ENCODE measurements around the gene PRAMEF13. TPM values are rescaled to one million over a fixed set of nuclear protein-coding genes. Genes with fewer than 3 reads are reported as not detected.
"Not testable (repeated sequence)": the region's sequence is repeated elsewhere in the genome, so short reads cannot be mapped to it uniquely, and the experiment has no call there.

PRAMEF13 gene
- total RNA-seq, 1 experiment from 2014 or later = not detected

DNA sequence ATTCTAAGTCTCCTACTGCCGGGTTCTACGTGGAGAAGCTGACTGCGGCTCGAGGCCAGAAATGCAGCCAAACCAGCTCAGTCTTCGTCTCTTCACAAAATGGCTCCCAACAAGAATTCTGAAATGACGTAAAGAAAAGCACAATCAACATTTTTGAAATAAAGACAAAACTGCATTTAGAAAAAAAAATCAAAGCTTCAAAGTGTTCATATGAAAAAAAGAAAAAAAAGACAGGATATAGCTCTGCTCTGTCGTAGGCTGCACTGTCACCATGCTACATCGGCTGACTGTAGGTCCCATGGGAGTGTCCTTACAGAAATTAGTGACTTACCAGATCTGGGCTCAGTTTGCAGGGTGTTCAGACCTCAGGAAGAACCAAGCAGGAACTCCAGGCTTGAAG is 35.7 kb downstream of the PRAMEF13 start, which contains the start of gene HNRNPCL4:
Gene HNRNPCL4 (minus strand): TSS at position 101 of the 400 bp plus-strand sequence. CDS start 164 bp downstream, outside the sequence.
- DNase-seq (ENCODE audit: low read depth) = not testable (repeated sequence)

DNA sequence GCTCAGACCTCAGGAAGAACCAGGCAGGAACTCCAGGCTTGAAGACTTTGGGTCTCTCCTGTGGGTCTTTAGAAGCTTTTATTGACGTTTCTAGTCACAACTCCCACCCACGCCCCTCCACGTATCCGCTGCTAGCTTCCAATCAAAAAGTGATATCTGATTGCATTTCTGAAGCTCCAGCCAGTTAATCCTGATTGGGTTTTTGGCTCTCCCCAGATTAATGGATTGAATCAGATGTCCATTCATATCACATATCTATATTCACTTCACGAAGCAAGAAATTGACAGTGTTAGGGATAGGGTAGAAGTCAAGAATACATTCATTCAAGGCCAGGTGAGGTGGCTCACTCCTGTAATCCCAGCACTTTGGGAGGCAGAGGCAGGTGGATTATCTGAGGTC is 45.3 kb downstream of the PRAMEF13 start, which contains the start of gene PRAMEF26:
Gene PRAMEF26 (minus strand): TSS at position 101 of the 400 bp plus-strand sequence. CDS start 2,914 bp downstream, outside the sequence.
- not testable (repeated sequence) for DNase-seq (ENCODE audit: low read depth)

Other genes with a start within 250 kb of the PRAMEF13 start
- not detected in 2 replicates for gene PRAMEF27, start 144.8 kb downstream of the PRAMEF13 start, total RNA-seq (2014; rRNA removed; shearing (Covaris generic))
- gene HNRNPCL3, start 140.6 kb downstream of the PRAMEF13 start, total RNA-seq (2014; rRNA removed; shearing (Covaris generic)) = not detected in 2 replicates
- gene PRAMEF25, start 130.6 kb downstream of the PRAMEF13 start, total RNA-seq (2014; rRNA removed; shearing (Covaris generic)) = not detected in 2 replicates
- not detected in 2 replicates for gene HNRNPCL2, start 84.6 kb downstream of the PRAMEF13 start, total RNA-seq (2014; rRNA removed; shearing (Covaris generic))
- not detected in 2 replicates for gene PRAMEF26, start 45.4 kb downstream of the PRAMEF13 start, total RNA-seq (2014; rRNA removed; shearing (Covaris generic))
- gene HNRNPCL4, start 35.8 kb downstream of the PRAMEF13 start, total RNA-seq (2014; rRNA removed; shearing (Covaris generic)) = not detected in 2 replicates
- gene PRAMEF9, start 29.6 kb downstream of the PRAMEF13 start, total RNA-seq (2014; rRNA removed; shearing (Covaris generic)) = not detected in 2 replicates
- not detected in 2 replicates for gene PRAMEF18, start 24.7 kb upstream of the PRAMEF13 start, total RNA-seq (2014; rRNA removed; shearing (Covaris generic))
- not detected in 2 replicates for gene PRAMEF5, start 52.8 kb upstream of the PRAMEF13 start, total RNA-seq (2014; rRNA removed; shearing (Covaris generic))
- not detected in 2 replicates for gene PRAMEF8, start 83.7 kb upstream of the PRAMEF13 start, total RNA-seq (2014; rRNA removed; shearing (Covaris generic))
- not detected in 2 replicates for gene PRAMEF33, start 102.1 kb upstream of the PRAMEF13 start, total RNA-seq (2014; rRNA removed; shearing (Covaris generic))
- not detected in 2 replicates for gene PRAMEF15, start 114.2 kb upstream of the PRAMEF13 start, total RNA-seq (2014; rRNA removed; shearing (Covaris generic))
- gene PRAMEF14, start 145.7 kb upstream of the PRAMEF13 start, total RNA-seq (2014; rRNA removed; shearing (Covaris generic)) = not detected in 2 replicates
- gene PRAMEF19, start 170.5 kb upstream of the PRAMEF13 start, total RNA-seq (2014; rRNA removed; shearing (Covaris generic)) = not detected in 2 replicates
- not detected in 2 replicates for gene PRAMEF17, start 188.2 kb upstream of the PRAMEF13 start, total RNA-seq (2014; rRNA removed; shearing (Covaris generic))
- not detected in 2 replicates for gene PRAMEF20, start 209.0 kb upstream of the PRAMEF13 start, total RNA-seq (2014; rRNA removed; shearing (Covaris generic))

All from M059J (cell line).